Medulla oblongata (tissue), 1 donor: ENCODE data around the gene TRMT1L.

Experiments
- DNase-seq: peaks from one replicate; pipeline ENCODE4 v3.0.0-alpha.2; 2015; ENCODE audit errors: extremely low spot score

Gene TRMT1L

GRCh38 chr1:185129708-185130107, 27.0 kb downstream of the TRMT1L start:
- no peak for DNase-seq

DNA sequence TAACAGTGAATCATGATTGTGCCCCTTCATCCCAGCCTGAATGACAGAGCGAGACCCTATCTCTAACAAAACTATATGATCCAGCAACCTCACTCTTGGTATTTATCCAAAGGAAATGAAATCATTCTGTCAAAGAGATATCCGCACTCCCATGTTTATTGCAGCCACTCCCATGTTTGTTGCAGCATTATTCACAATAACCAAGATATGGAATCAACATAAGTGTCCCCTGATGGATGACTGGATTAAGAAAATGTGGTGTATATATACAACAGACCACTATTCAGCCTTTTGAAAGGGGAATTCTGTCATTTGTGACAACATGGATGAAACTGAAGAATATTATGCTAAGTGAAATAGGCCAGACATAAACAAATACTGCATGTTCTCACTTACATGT, 44.4 kb downstream of the TRMT1L start:
- no peak for DNase-seq

DNA sequence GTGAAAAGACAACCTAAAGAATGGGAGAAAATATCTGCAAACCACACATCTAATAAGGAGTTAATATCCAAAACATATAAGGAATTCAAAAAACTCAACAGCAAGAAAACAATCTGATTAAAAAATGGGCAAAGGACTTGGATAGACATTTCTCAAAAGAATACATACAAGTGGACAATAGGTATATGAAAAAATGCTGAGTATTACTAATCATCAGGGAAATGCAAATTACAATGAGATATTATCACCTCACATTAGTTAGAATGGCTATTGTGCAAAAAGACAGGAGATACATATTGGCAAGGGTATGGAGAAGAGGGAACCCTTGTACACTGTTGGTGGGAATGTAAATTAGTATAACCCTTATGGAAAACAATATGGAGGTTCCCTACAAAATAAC, 44.9 kb downstream of the TRMT1L start:
- DNase-seq = no peak

DNA sequence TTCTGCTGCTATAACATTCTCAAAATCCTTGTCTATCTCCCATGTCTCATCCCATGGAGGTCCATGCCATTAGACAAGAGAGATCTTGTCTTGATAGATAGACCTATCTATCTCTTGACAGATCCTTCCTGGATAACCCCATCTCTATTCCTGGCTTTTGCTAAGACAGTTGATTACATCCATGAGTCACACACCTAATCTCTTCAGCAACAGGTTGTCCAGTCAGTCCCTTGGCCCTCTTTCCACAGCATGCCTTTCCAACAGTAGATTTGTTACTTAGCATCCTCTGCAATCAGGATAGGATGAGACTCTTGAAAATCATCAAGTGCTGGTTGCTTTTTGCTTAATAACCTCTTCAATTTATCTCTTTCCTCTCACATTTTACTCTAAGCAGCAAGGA, 46.6 kb downstream of the TRMT1L start:
- DNase-seq = no peak

GRCh38 chr1:185108321-185108720, 48.4 kb downstream of the TRMT1L start:
- DNase-seq = no peak

DNA sequence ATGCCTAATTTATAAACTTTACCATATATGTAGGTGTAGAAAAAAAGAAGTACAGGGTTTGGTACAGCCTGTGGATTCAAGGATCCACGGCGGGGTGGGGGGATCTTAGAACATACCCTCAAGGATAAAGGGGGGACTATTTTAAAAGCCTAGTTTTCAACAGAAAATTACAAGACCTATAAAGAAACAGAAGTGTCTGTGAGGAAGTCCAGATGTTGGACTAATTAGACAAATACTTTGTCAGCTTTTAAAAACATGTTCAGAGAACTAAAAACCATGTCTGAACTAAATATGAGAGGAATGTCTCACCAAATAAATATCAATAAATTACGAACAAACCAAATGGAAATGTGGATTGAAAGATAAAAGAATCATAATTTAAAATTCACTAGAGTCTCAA, 51.6 kb downstream of the TRMT1L start:
- no peak for DNase-seq

- DNase-seq = no peak
These were observed 52.7 kb downstream of the TRMT1L start for GRCh38 chr1:185104083-185104482.

- DNase-seq = no peak
These were observed 60.2 kb downstream of the TRMT1L start for GRCh38 chr1:185096531-185096930.

GRCh38 chr1:185094761-185095160, 62.0 kb downstream of the TRMT1L start:
- no peak for DNase-seq

- no peak for DNase-seq
These were observed 65.3 kb downstream of the TRMT1L start for GRCh38 chr1:185091480-185091879.

DNA sequence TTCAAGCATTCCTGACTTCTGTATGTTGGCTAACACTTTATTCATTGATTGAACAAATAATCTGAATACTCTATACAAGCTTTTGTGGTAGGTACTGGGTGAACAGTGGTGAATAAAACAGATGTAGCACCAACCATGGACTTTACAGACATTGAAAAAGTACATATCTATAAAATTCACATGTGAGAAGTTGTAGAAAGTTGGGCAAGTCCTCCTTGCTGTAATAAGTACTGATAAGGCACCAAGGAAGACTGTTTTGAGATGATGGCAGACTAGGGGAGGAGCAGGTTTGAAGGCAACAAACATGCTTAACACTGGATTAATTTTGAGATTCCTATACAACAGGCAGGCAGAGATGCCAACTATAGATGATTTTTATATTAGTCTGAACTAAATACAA, 69.0 kb downstream of the TRMT1L start:
- DNase-seq = no peak

DNA sequence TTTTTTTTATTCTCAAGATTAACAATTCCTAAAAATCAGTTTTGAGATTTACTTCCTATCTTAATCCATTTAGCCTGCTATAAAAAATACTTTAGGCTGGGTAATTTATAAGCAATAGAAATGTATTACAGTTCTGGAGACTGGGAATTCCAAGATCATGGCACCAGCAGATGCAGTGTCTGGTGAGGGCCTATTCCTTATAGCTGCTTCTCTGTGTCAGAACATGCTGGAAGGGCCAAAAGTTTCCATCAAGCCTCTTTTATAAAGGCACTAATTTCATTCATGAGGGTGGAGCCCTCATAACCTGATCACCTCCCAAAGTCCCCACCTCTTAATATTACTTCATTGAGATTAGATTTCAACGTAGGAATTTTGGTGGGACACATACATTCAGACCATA, 69.7 kb downstream of the TRMT1L start:
- no peak for DNase-seq

DNA sequence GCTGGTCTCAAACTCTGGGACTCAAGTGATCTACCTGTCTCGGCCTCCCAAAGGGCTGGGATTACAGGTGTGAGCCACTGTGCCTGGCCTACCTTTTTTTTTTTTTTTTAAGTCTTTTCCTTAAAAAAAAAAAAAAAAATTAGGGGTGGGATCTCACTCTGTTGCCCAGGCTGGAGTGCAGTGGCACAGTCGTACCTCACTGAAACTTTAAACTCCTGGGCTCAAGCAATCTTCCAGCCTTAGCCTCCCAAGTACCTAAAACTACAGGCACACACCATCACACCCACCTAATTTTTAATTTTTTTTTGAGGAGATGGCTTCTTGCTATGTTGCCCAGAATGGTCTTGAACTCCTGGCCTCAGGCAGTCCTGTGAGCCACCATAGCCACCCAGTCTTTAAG, 72.9 kb downstream of the TRMT1L start:
- DNase-seq = no peak

- DNase-seq = no peak
These were observed 76.3 kb downstream of the TRMT1L start for GRCh38 chr1:185080422-185080821.

GRCh38 chr1:185077374-185077773, 79.4 kb downstream of the TRMT1L start:
- DNase-seq = no peak

DNA sequence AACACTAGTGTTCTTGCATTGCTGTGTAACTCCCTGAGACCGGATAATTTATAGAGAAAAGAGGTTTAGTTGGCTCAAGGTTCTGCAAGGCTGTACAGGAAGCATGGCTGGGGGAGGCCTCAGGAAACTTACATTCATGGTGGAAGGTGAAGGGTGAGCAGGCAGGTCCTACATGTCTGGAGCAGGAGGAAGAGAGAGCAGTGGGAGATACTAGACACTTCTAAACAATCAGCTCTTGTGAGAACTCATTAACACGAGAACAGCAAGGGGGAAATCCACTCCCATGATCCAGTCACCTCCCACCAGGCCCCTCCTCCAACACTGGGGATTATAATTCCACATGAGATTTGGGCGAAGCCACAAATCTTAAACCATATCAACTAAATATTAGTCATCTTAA, 81.3 kb downstream of the TRMT1L start:
- DNase-seq = no peak

- DNase-seq = no peak
These were observed 82.4 kb downstream of the TRMT1L start for GRCh38 chr1:185074307-185074706.

DNA sequence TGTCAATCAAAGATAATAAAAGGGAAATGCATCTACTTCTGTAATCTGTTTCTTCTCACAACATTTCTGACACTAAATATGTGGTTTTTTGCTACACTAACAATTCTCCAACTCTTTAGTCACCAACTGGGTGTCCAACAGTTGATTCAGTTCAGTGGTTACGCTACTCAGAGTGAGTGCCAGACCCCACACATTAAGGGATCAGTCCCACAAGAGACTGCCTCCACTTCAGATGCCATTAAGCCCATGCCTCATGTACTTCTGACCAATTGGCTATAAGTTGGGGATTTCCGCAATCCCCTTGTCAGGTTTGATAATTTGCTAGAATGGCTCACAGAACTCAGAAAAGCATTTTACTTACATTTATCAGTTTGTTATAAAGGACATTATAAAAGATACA, 83.0 kb downstream of the TRMT1L start:
- no peak for DNase-seq

- no peak for DNase-seq
These were observed 86.7 kb downstream of the TRMT1L start for GRCh38 chr1:185070051-185070450.

GRCh38 chr1:185069202-185069772, 87.5 kb downstream of the TRMT1L start:
- DNase-seq = no peak

GRCh38 chr1:185068341-185068740, 88.4 kb downstream of the TRMT1L start:
- DNase-seq = no peak
